Right lobe of liver (tissue), 6 donors: ENCODE data around the gene MALAT1. TPM values are rescaled to one million over a fixed set of nuclear protein-coding genes. Genes with fewer than 3 reads are reported as not detected.
"Not testable (repeated sequence)": the region's sequence is repeated elsewhere in the genome, so short reads cannot be mapped to it uniquely, and the experiment has no call there.

ENCODE experiments used
- ATAC-seq, 4 donors: fragments of 200-7000 bp; cut with Tn5 transposase; one replicate each; pipeline ENCODE4 v1.9.1; 2020; ENCODE audit warnings: mild to moderate bottlenecking in 4 of 4, moderate library complexity in 4 of 4
- DNase-seq, 3 donors: peaks; one replicate each; pipeline ENCODE4 v3.0.0-alpha.2; 2020
- H3K27ac ChIP-seq, 3 donors: fragments of 200-600 bp; one replicate each; pipeline ENCODE4 v1.8.0; 2022
- H3K27me3 ChIP-seq, 2 donors: fragments of 200-600 bp; one replicate each; pipeline ENCODE4 v1.8.0; 2022
- H3K36me3 ChIP-seq, 4 donors: fragments of 200-600 bp; sonication (generic) in 1 of 4; one replicate each; pipeline versions ENCODE4 v1.5.1 to v1.8.0; 2017 to 2022; ENCODE audit warnings: control low read depth in 1 of 4
- H3K4me1 ChIP-seq, 4 donors: fragments of 200-600 bp; sonication (generic) in 1 of 4; one replicate each; pipeline versions ENCODE4 v1.5.1 to v1.8.0; 2017 to 2022; ENCODE audit warnings: control low read depth in 1 of 4
- H3K4me3 ChIP-seq, 3 donors: fragments of 200-600 bp; one replicate each; pipeline ENCODE4 v1.8.0; 2022
- H3K9me3 ChIP-seq, 4 donors: fragments of 200-600 bp; sonication (generic) in 1 of 4; one replicate each; pipeline versions ENCODE4 v1.5.1 to v1.8.0; 2017 to 2022; ENCODE audit warnings: control low read depth in 1 of 4
- POLR2A ChIP-seq: fragments of 450-650 bp; IDR thresholded peaks from one replicate; pipeline ENCODE4 v1.6.1; 2017; ENCODE audit warnings: antibody characterized with exemption, mild to moderate bottlenecking
- WGBS: methylation state at CpG from one replicate; pipeline ENCODE4 v1.1.6; 2018; ENCODE audit warnings: low coverage, low lambda C conversion rate; ENCODE audit not compliant: insufficient coverage; ENCODE audit errors: missing lambda C conversion rate; 5-methylcytosine and 5-hydroxymethylcytosine counted together
- intact Hi-C, 2 donors: fragments of 100-400 bp; cut with DNase I; formaldehyde crosslinking; loops; one replicate each; pipeline versions ENCODE4 v1.11.2 to v1.14.1; 2022
- total RNA-seq, 6 experiments: library from RNA; depleted of rRNA in 2 of 6; stranded (reverse); fragments of >200 nt in 2 of 6; fragmentation: NEBNext Ultra II Directional in 3 of 6; extraction: Animal tissue kit (Norgen Biotek cat#: 25700) in 3 of 6; gene quantifications; one replicate each; pipeline versions ENCODE4 v1.1.0 to v1.2.4, GENCODE V29; 2016 to 2023
- TF ChIP-seq, protein P1 (sequence below), 4 donors: fragments of 200-600 bp in 3 of 4; fragments of 450-650 bp in 1 of 4; IDR thresholded peaks; one replicate each; pipeline versions ENCODE4 v1.5.1 to v1.8.0; 2016 to 2022; ENCODE audit warnings: antibody characterized with exemption in 4 of 4, mild to moderate bottlenecking in 2 of 4
- donor health status: DM: no; HTN: yes; CAD: no.
- donor health status: DM: no; HTN: no; CAD: no.
- donor health status: DM: no; HTN: no; CAD: no.
- donor health status: DM: no; HTN: yes; CAD: no.
- donor health status: DM: no; HTN: yes; CAD: no.

The MALAT1 gene
- total RNA-seq, 6 experiments from 2014 or later, result 2,716 to 5,163 (median 3,933) TPM

DNA sequence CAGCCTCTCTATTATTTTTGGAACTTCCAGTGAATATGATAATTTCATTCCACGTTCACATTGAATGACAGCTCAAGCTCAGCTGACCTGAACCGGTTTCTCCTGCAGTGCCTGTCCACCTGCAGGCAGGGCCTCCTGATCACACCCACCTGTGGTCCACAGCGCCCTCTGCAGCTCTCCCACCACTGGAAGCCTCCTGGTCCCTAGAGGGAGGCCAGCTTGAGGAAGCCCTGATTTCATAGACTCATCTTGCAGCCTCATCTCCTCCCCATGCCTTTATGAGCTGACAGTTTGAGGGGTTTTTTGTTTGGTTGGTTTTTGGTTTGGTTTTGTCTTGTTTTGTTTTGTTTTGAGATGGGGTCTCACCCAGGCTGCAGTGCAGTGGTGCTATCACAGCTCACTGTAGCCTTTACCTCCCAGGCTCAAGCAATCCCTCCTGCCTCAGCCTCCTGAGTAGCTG, 29.9 kb upstream of the MALAT1 start:
- H3K4me1 ChIP-seq, result peaks cover 0 to 19% (median 9%) of the 10 kb centered on the region in 4 donors
- intact Hi-C loops, result loop anchor here in 1 of 2 donors (10.0 kb wide), 1 partner anchor 46 kb away; no protein-coding TSS in a partner anchor
- H3K27me3 ChIP-seq, result no peaks in the 10 kb centered on the region
- H3K36me3 ChIP-seq, result no peaks in the 10 kb centered on the region
- 8% methylated on average over 3 of the region's 3 CpGs for WGBS
- no peaks in the 10 kb centered on the region for H3K9me3 ChIP-seq
- DNase-seq (peak; percentile 72 to 77 (median 75)), ATAC-seq (peak; percentile 59 to 63 (median 63))
- TF ChIP-seq, protein P1, sequence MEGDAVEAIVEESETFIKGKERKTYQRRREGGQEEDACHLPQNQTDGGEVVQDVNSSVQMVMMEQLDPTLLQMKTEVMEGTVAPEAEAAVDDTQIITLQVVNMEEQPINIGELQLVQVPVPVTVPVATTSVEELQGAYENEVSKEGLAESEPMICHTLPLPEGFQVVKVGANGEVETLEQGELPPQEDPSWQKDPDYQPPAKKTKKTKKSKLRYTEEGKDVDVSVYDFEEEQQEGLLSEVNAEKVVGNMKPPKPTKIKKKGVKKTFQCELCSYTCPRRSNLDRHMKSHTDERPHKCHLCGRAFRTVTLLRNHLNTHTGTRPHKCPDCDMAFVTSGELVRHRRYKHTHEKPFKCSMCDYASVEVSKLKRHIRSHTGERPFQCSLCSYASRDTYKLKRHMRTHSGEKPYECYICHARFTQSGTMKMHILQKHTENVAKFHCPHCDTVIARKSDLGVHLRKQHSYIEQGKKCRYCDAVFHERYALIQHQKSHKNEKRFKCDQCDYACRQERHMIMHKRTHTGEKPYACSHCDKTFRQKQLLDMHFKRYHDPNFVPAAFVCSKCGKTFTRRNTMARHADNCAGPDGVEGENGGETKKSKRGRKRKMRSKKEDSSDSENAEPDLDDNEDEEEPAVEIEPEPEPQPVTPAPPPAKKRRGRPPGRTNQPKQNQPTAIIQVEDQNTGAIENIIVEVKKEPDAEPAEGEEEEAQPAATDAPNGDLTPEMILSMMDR (IDR thresholded peaks at IDR 0.05), result peak; percentile 47 to 53 (median 47)
- no peak for TF ChIP-seq POLR2A
- H3K27ac ChIP-seq, result no peak overlapping the region
- no peak overlapping the region for H3K4me3 ChIP-seq

DNA sequence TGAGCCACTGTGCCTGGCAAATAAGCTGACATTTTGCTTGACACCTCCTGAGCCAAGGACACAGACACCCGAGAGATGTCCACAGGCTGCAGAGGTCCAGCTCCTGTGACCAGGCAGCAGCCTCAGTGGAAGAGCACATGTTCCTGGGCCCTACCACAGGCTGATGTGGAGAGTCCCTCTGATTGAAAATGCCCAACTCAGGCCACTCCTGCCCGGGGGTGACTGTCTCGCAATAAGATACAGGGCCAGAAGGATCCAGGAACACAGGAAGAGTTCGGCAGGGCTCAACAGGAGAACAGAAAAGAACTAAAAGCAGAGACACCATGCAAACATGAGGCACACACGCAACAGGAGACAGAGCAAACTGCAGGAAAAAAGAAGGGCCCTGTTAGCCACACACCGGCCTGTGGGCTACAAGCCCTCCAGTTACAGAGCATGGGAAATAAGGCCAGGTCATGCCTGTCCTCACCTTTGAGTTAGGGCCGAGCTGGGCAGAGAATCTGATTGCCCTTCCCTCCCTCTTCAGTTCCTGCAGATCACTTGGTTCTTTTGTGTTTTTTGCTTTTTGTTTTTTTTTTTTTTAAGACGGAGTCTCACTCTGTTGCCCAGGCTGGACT, 28.3 kb upstream of the MALAT1 start:
- DNase-seq (no peak), ATAC-seq (no peak)
- no peak for TF ChIP-seq POLR2A
- TF ChIP-seq, protein P1 (IDR thresholded peaks at IDR 0.05), result no peak
- intact Hi-C loops, result no loop called here
- WGBS, result 80% methylated on average over 6 of the region's 8 CpGs
- peaks cover 0 to 19% (median 9%) of the 10 kb centered on the region in 4 donors for H3K4me1 ChIP-seq
- no peak overlapping the region for H3K4me3 ChIP-seq
- H3K27ac ChIP-seq, result peak overlapping the region in 1 of 3 donors; percentile 87
- no peaks in the 10 kb centered on the region for H3K9me3 ChIP-seq
- H3K27me3 ChIP-seq, result no peaks in the 10 kb centered on the region
- H3K36me3 ChIP-seq, result no peaks in the 10 kb centered on the region

DNA sequence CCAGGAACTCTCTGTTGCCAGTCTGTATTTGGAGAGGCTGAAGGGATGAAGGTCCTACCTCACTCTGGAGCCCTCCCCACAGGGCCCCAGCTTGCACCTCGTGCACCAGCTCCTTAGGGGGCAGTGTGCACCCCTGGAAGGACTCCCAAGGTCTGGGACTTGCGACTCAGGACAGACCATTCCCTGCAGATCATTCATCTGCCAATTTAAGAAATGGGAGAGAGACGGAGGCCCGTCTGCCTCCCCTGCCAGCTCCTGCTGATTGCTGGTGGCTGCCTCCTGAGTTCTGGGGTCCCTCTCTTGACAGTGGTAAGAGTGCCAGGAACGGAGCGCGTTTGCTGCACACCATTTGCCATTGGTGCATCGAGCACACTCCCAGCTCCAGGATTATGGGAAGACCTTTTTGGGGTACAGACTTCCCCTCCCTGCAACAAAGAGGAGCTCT, 27.4 kb upstream of the MALAT1 start:
- Histone ChIP-seq H3K9me3 (no peaks in the 10 kb centered on the region), H3K4me3 (no peak overlapping the region), H3K27me3 (no peaks in the 10 kb centered on the region), H3K27ac (peak overlapping the region; percentile 63 to 87 (median 81)), H3K4me1 (peaks cover 0 to 23% (median 9%) of the 10 kb centered on the region in 4 donors), H3K36me3 (no peaks in the 10 kb centered on the region)
- intact Hi-C loops, result no loop called here
- ATAC-seq, result peak; percentile 54 to 77 (median 64)
- 36% methylated on average over 2 of the region's 8 CpGs for WGBS
- TF ChIP-seq, protein P1 (IDR thresholded peaks at IDR 0.05), result peak; percentile 24 to 54 (median 43)
- no peak for TF ChIP-seq POLR2A
- DNase-seq, result peak in 1 of 3 donors; percentile 59

DNA sequence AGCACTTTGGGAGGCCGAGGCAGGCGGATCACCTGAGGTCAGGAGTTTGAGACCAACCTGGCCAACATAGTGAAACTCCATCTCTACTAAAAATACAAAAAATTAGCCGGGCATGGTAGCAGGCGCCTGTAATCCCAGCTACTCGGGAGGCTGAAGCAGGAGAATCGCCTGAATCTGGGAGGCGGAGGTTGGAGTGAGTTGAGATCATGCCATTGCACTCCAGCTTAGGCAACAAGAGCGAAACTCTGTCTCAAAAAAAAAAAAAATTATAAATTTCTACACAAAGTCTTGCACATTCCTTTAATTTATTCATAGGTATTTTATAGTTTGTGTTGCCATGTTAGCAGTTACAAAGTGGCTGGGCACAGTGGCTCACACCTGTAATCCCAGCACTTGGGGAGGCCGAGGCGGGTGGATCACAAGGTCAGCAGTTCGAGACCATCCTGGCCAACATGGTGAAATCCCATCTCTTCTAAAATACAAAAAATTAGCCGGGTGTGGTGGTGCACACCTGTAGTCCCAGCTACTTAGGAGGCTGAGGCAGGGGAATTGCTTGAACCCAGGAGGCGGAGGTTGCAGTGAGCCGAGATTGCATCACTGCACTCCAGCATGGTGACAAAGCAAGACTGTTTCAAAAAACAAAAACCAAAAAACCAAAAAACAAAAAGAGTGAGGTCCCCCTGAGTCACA, 26.1 kb upstream of the MALAT1 start:
- H3K4me3 ChIP-seq, ATAC-seq, DNase-seq, H3K27me3 ChIP-seq, intact Hi-C loops, H3K9me3 ChIP-seq, H3K36me3 ChIP-seq: not testable (repeated sequence)
- peak overlapping the region; percentile 50 to 65 (median 55) for H3K27ac ChIP-seq
- peaks cover 0 to 16% (median 7%) of the 10 kb centered on the region in 4 donors for H3K4me1 ChIP-seq
- WGBS, result 82% methylated on average over 11 of the region's 14 CpGs

DNA sequence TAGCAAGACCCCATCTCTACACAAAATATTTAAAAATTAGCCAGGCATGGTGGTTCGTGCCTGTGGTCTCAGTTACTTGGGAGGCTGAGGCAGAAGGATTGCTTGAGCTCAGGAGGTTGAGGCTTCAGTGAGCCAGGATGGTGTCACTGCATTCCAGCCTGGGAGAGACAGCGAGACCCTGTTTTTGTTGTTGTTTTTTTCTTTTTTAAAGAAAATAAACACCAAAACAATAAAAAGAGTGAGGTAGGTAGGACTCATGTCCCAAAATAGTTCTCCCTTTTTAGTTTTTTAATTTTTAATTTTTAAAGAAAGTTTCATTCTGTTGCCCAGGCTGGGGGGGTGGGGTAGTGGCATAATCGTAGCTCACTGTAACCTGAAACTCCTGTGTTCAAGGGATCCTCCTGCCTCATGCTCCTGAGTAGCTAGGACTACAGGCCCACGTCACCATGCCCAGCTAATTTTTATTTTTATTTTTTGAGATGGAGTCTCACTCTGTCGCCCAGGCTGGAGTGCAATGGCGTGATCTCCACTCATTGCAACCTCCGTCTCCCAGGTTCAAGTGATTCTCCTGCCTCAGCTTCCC, 25.5 kb upstream of the MALAT1 start:
- TF ChIP-seq, protein P1 (IDR thresholded peaks at IDR 0.05), result no peak
- Histone ChIP-seq H3K4me1 (peaks cover 0 to 17% (median 7%) of the 10 kb centered on the region in 4 donors), H3K36me3 (no peaks in the 10 kb centered on the region), H3K9me3 (no peaks in the 10 kb centered on the region), H3K27ac (no peak overlapping the region), H3K4me3 (no peak overlapping the region), H3K27me3 (no peaks in the 10 kb centered on the region)
- ATAC-seq (no peak), DNase-seq (no peak)
- WGBS, result 85% methylated on average over 7 of the region's 7 CpGs
- intact Hi-C loops, result no loop called here
